ENCODE data around the gene C6orf47. TPM values are rescaled to one million over a fixed set of nuclear protein-coding genes. Genes with fewer than 3 reads are reported as not detected.

The C6orf47 gene
- total and polyA plus RNA-seq, 2 of the 13 experiments (the other 11 are each of a cell fraction or from before 2014, with no cell fraction given), result 1.7 to 18.1 TPM

DNA sequence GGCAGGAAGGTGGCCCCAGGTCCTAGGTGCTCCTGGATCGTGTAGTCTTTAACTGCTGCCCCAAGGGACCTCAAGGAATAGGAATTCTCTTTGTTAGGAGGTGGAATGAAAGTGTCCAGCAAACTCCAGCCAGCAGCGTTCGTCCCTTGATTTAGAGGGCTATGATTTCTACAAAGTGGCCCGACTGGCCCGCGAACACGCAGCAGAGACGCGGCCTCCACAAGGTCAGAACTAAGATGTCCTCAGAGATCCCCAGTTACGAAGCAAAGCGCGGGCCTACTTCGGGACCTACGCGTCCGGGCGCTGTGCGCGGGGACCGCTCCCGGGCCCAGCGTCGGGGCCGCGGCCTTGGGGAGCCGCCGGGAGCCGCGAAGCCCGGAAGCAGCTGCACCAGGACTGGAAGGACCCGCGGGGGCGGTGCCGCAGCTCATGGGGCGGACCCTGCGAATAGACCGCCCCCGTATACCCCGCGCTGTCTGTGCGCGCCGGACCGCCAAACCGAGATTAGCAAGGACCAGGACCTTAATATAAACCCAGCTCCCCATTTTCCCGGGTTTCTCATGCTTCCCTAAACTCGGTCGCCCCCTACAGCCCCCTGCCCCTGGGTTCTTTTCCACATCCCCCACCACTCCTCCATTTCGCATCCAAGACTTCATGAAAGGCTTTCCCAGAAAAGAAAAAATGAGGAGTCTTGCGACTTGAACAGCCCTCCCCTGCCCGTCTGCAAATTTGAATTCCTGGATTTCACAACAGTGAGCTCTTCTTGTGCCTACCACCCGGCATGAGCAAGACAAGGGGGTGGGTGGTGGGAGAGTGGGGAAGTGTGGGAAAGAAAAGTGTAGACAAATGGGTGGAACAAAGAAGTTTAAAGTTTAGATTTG lies at the start of gene C6orf47 (continued):
- TF ChIP-seq, protein P1, sequence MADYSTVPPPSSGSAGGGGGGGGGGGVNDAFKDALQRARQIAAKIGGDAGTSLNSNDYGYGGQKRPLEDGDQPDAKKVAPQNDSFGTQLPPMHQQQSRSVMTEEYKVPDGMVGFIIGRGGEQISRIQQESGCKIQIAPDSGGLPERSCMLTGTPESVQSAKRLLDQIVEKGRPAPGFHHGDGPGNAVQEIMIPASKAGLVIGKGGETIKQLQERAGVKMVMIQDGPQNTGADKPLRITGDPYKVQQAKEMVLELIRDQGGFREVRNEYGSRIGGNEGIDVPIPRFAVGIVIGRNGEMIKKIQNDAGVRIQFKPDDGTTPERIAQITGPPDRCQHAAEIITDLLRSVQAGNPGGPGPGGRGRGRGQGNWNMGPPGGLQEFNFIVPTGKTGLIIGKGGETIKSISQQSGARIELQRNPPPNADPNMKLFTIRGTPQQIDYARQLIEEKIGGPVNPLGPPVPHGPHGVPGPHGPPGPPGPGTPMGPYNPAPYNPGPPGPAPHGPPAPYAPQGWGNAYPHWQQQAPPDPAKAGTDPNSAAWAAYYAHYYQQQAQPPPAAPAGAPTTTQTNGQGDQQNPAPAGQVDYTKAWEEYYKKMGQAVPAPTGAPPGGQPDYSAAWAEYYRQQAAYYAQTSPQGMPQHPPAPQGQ (CRISPR knock-in tag; IDR thresholded peaks at IDR 0.05; ENCODE audit: borderline replicate concordance), result peak; percentile 78; the same call in 1 of the 2 replicates
- peak; percentile 74; the same call in 1 of the 2 replicates for TF ChIP-seq ZNF138 (CRISPR knock-in tag; IDR thresholded peaks at IDR 0.05; ENCODE audit: low read depth)
- TF ChIP-seq, protein P2, sequence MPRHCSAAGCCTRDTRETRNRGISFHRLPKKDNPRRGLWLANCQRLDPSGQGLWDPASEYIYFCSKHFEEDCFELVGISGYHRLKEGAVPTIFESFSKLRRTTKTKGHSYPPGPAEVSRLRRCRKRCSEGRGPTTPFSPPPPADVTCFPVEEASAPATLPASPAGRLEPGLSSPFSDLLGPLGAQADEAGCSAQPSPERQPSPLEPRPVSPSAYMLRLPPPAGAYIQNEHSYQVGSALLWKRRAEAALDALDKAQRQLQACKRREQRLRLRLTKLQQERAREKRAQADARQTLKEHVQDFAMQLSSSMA (CRISPR knock-in tag; IDR thresholded peaks at IDR 0.05), result no peak
- TF ChIP-seq ZNF773 (CRISPR knock-in tag; IDR thresholded peaks at IDR 0.05; ENCODE audit: borderline replicate concordance), result peak; percentile 85; the same call in 1 of the 2 replicates
- TF ChIP-seq, protein P3, sequence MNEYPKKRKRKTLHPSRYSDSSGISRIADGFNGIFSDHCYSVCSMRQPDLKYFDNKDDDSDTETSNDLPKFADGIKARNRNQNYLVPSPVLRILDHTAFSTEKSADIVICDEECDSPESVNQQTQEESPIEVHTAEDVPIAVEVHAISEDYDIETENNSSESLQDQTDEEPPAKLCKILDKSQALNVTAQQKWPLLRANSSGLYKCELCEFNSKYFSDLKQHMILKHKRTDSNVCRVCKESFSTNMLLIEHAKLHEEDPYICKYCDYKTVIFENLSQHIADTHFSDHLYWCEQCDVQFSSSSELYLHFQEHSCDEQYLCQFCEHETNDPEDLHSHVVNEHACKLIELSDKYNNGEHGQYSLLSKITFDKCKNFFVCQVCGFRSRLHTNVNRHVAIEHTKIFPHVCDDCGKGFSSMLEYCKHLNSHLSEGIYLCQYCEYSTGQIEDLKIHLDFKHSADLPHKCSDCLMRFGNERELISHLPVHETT (CRISPR knock-in tag; conservative IDR thresholded peaks at IDR 0.05), result peak; percentile 83
- 0 out of 2 replicates have a peak, but pooled peaks have one; percentile 16 for TF ChIP-seq SMAD1 (CRISPR knock-in tag; IDR thresholded peaks at IDR 0.05; ENCODE audit: borderline replicate concordance, low read depth)
- no peak for TF ChIP-seq SMARCE1 (IDR thresholded peaks at IDR 0.05; ENCODE audit: borderline replicate concordance)
- TF ChIP-seq SMARCC2 (IDR thresholded peaks at IDR 0.05), result no peak
- peak; percentile 90 for TF ChIP-seq ZSCAN21 (CRISPR knock-in tag; IDR thresholded peaks at IDR 0.05; ENCODE audit: borderline replicate concordance)
- TF ChIP-seq, protein P4, sequence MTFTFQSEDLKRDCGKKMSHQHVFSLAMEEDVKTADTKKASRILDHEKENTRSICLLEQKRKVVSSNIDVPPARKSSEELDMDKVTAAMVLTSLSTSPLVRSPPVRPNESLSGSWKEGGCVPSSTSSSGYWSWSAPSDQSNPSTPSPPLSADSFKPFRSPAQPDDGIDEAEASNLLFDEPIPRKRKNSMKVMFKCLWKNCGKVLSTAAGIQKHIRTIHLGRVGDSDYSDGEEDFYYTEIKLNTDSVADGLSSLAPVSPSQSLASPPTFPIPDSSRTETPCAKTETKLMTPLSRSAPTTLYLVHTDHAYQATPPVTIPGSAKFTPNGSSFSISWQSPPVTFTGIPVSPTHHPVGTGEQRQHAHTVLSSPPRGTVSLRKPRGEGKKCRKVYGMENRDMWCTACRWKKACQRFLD (CRISPR knock-in tag; IDR thresholded peaks at IDR 0.05; ENCODE audit: borderline replicate concordance), result no peak
- TF ChIP-seq HIVEP1 (CRISPR knock-in tag; IDR thresholded peaks at IDR 0.05), result no peak; the same call in 1 of the 2 replicates
- no peak for TF ChIP-seq HNF4A (CRISPR knock-in tag; IDR thresholded peaks at IDR 0.05)
- no peak for TF ChIP-seq TEAD3 (CRISPR knock-in tag; optimal IDR thresholded peaks at IDR 0.05; ENCODE audit: borderline replicate concordance)
- TF ChIP-seq ZSCAN9 (CRISPR knock-in tag; IDR thresholded peaks at IDR 0.05; ENCODE audit: borderline replicate concordance), result no peak; the same call in 1 of the 2 replicates
- no peak for TF ChIP-seq RAD51 (IDR thresholded peaks at IDR 0.05; ENCODE audit: borderline replicate concordance)
- peak; percentile 52; the same call in 1 of the 2 replicates for TF ChIP-seq SOX5 (CRISPR knock-in tag; IDR thresholded peaks at IDR 0.05; ENCODE audit: borderline replicate concordance)
- TF ChIP-seq YEATS2 (CRISPR knock-in tag; IDR thresholded peaks at IDR 0.05; ENCODE audit: borderline replicate concordance), result peak; percentile 36; the same call in 1 of the 2 replicates
- TF ChIP-seq KLF9 (CRISPR knock-in tag; IDR thresholded peaks at IDR 0.05; ENCODE audit: low read depth), result no peak; the same call in 1 of the 2 replicates
- peak; percentile 86 for TF ChIP-seq FLYWCH1 (CRISPR knock-in tag; IDR thresholded peaks at IDR 0.05)
- TF ChIP-seq KDM6A (CRISPR knock-in tag; IDR thresholded peaks at IDR 0.05; ENCODE audit: low read depth), result no peak
- TF ChIP-seq HOXD1 (CRISPR knock-in tag; IDR thresholded peaks at IDR 0.05), result peak; percentile 77
- TF ChIP-seq ZNF460 (CRISPR knock-in tag; IDR thresholded peaks at IDR 0.05; ENCODE audit: borderline replicate concordance), result peak; percentile 7; the same call in 1 of the 2 replicates

Data from HepG2 (cell line).